ENCODE measurements around the gene CD93.

DNA sequence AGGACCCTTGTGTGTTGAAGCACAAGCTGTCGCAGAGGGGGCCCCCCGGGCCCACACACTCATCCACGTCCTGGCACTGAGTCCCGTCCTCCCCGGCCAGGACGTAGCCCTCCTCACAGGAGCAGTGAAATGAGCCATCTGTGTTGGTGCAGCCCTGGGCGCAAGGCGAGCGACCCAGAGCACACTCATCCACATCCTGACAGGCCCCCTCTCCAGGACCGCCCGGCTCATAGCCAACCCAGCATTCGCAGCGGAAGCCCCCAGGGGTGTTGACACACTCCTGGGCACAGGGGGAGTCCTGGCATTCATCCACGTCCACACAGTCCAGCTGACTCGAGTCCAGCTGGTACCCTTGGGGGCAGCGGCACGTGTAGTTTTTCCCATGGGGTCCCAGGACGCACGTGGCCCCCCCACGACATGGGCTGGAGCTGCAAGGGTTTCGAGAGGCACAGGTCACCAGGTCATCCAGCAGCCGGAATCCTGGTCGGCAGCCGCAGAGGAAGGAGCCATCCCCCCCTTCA lies 1.2 kb downstream of the CD93 start:
- TF ChIP-seq EZH2 (IDR thresholded peaks at IDR 0.05; ENCODE audit: insufficient read depth, low read length) (no peak), CTCF (IDR thresholded peaks at IDR 0.05; ENCODE audit: insufficient read depth, low read depth, low read length) (no peak)

Data from astrocyte (in vitro differentiated cells and primary cell).